Activated CD4-positive, alpha-beta T cell treated with anti-CD3 and anti-CD28 coated beads, Interleukin-2, amount 10 ng/mL, durations not matched to agents 24 days and 14 days (primary cell): ENCODE results near the gene STEAP1. TPM values are rescaled to one million over a fixed set of nuclear protein-coding genes. Genes with fewer than 3 reads are reported as not detected.

Experiments
- DNase-seq: peaks from one replicate; pipeline ENCODE4 v3.0.0; 2022
- H3K27ac Mint-ChIP-seq: one replicate; pipeline ENCODE4 v1.8.0; 2022; ENCODE audit warnings: mild to moderate bottlenecking, mixed read lengths
- H3K27me3 Mint-ChIP-seq: one replicate; pipeline ENCODE4 v1.8.0; 2022; ENCODE audit warnings: mixed read lengths
- H3K36me3 Mint-ChIP-seq: one replicate; pipeline ENCODE4 v1.8.0; 2022; ENCODE audit warnings: low read depth, mild to moderate bottlenecking, mixed read lengths
- H3K4me1 Mint-ChIP-seq: one replicate; pipeline ENCODE4 v1.8.0; 2021; ENCODE audit warnings: mixed read lengths
- H3K4me3 Mint-ChIP-seq: one replicate; pipeline ENCODE4 v1.8.0; 2022; ENCODE audit warnings: mild to moderate bottlenecking, moderate library complexity, mixed read lengths
- H3K9me3 Mint-ChIP-seq: one replicate; pipeline ENCODE4 v1.8.0; 2021; ENCODE audit warnings: mixed read lengths
- intact Hi-C: fragments of 100-400 bp; cut with micrococcal nuclease; formaldehyde crosslinking; loops from one replicate; pipeline ENCODE4 v1.15.1; 2023
- total RNA-seq: library from RNA; stranded (reverse); gene quantifications from 2 replicates; pipeline ENCODE4 v1.2.3, GENCODE V29; 2022

Gene STEAP1
- total RNA-seq, 1 donor from 2014 or later = 1.4 TPM

- Mint-ChIP-seq H3K36me3 (no peaks in the 10 kb centered on the region), H3K4me1 (peaks cover 4% of the 10 kb centered on the region), H3K4me3 (peak overlapping the region; percentile 50), H3K27ac (no peak overlapping the region), H3K9me3 (no peaks in the 10 kb centered on the region), H3K27me3 (peaks cover 25% of the 10 kb centered on the region)
- intact Hi-C loops = loop anchor here (5.0 kb wide), 1 partner anchor 39 kb away; no protein-coding TSS in a partner anchor
- DNase-seq = no peak
These were observed 56.7 kb downstream of the STEAP1 start for GRCh38 chr7:90210981-90211380.

DNA sequence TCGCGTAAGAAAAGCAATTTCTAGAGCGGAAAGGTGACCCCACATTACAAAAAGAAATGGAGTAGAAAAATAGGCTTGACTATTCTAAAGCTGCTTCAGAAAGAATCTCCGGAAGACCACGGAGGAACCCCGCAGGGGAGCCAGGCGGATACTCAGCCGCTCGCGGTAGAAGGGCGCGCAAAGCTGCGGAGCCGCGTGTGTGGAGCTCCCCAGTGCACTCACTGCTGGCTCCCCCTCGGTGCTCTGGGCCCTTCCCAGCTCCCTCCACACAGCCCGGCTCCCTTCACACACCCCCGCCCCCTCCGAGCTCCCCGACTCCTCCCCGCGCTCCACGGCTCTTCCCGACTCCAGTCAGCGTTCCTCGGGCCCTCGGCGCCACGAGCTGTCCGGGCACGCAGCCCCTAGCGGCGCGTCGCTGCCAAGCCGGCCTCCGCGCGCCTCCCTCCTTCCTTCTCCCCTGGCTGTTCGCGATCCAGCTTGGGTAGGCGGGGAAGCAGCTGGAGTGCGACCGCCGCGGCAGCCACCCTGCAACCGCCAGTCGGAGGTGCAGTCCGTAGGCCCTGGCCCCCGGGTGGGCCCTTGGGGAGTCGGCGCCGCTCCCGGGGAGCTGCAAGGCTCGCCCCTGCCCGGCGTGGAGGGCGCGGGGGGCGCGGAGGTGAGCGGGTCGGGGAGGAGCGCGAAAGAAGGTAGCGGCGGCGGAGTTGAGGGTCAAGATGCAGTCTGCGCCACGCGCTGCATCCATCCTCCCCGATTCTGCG, 57.3 kb downstream of the STEAP1 start, which contains the start of gene STEAP2:
Gene STEAP2 (plus strand): TSS at position 350 of the 758 bp plus-strand sequence. CDS start 13,343 bp downstream, outside the sequence.
- H3K27ac Mint-ChIP-seq = no peak within 1 kb of the TSS
- H3K27me3 Mint-ChIP-seq = peaks cover 25% of the 10 kb centered on the region
- intact Hi-C loops = loop anchor here (5.0 kb wide), 1 partner anchor 39 kb away; no protein-coding TSS in a partner anchor
- peak within 1 kb of the TSS; percentile 50 for H3K4me3 Mint-ChIP-seq
- DNase-seq = peak; percentile 73
- H3K4me1 Mint-ChIP-seq = peaks cover 4% of the 10 kb centered on the region
- no peaks in the 10 kb centered on the region for H3K36me3 Mint-ChIP-seq
- H3K9me3 Mint-ChIP-seq = no peaks in the 10 kb centered on the region

- Mint-ChIP-seq H3K9me3 (no peaks in the 10 kb centered on the region), H3K27ac (no peak overlapping the region), H3K36me3 (no peaks in the 10 kb centered on the region), H3K4me1 (peaks cover 4% of the 10 kb centered on the region), H3K27me3 (peaks cover 26% of the 10 kb centered on the region), H3K4me3 (no peak overlapping the region)
- DNase-seq = no peak
- intact Hi-C loops = loop anchor here (5.0 kb wide), 1 partner anchor 40 kb away; no protein-coding TSS in a partner anchor
These were observed 57.9 kb downstream of the STEAP1 start for GRCh38 chr7:90212149-90212495.

DNA sequence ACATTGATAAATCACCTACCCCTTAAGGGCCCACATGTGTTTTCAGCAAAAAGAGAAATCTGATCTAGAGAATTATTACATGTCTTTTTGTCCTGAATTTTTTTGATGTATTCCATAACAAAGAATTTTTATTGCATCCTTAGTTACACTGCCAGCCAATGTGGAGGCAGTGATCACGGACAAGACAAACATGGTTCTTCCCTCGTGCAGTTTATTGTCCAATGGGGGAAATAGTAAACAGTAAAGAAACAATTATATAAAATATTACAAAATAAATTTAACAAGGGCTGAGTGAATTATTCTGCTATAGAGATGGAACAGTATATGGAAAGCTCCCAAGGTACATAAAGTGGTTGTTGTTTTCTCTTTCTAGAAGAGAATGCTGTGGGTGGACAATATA, 59.3 kb downstream of the STEAP1 start:
- no peak overlapping the region for H3K27ac Mint-ChIP-seq
- H3K9me3 Mint-ChIP-seq = no peaks in the 10 kb centered on the region
- no peaks in the 10 kb centered on the region for H3K36me3 Mint-ChIP-seq
- H3K27me3 Mint-ChIP-seq = peaks cover 29% of the 10 kb centered on the region
- no peak overlapping the region for H3K4me3 Mint-ChIP-seq
- intact Hi-C loops = loop anchor here (5.0 kb wide), 1 partner anchor 41 kb away; no protein-coding TSS in a partner anchor
- H3K4me1 Mint-ChIP-seq = peaks cover 4% of the 10 kb centered on the region
- DNase-seq = no peak

Other genes starting within 250 kb of the STEAP1 start
- gene STEAP2, start 57.3 kb downstream of the STEAP1 start, total RNA-seq = 0.02 TPM in 1 of 2 replicates, not detected in the other
- not detected in 2 replicates for gene CFAP69, start 90.7 kb downstream of the STEAP1 start, total RNA-seq
- not detected in 2 replicates for gene FAM237B, start 166.8 kb downstream of the STEAP1 start, total RNA-seq
- gene GTPBP10, start 192.2 kb downstream of the STEAP1 start, total RNA-seq = 37.1 and 37.7 TPM in 2 replicates
- gene CLDN12, start 249.0 kb downstream of the STEAP1 start, total RNA-seq = 3.3 and 4.2 TPM in 2 replicates